Measurements from ENCODE around the gene LYRM7.

LYRM7 gene

DNA sequence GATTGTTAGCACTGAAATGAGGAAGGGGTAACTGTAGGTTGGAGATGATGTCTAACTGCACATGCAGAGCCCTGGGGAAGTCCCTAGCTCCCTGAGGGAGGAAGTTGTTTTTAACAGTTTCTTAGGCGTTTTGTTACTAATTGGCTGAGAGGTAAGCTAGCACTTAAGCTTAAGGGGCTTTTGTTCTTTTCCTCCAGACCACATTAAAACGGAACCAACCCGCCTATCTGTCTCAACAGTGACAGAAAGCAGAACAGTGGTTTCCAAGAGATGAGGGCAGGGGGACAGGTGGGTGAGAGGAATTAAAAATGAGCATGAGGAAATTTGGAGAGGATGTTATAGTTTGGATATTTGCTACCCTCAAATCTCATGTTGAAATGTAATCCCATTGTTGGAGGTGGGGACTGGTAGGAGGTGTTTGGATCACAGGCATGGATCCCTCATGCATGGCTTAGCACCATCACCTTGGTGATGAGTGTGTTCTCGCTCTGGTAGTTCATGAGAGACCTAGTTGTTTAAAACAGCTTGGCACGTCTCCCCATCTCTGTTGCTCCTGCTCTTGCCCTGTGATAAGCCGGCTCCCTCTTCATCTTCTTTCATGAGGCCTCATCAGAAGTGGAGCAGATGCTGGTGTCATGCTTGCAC, 38.9 kb downstream of the LYRM7 start:
- DNase-seq, result no peak
- peak overlapping the region; percentile 51 for H3K27ac Mint-ChIP-seq
- peak overlapping the region; percentile 7 for H3K4me3 Mint-ChIP-seq

DNA sequence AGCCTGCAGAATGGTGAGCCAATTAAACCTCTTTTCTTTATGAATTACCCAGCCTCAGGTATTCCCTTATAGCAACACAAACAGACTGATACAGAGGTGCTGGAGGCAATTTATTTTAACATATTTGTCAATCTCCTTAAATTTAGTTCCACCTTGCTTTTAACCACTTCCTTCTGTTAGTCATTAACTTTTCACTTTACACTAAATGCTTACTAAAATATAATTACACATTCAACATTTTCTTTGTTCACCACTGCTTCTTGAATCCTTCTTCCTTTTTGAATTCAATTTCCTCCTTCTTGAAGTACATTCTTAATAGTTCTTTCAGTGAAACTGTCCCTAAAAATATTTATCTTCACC, 39.4 kb downstream of the LYRM7 start:
- no peak for DNase-seq
- TF ChIP-seq, protein P1, sequence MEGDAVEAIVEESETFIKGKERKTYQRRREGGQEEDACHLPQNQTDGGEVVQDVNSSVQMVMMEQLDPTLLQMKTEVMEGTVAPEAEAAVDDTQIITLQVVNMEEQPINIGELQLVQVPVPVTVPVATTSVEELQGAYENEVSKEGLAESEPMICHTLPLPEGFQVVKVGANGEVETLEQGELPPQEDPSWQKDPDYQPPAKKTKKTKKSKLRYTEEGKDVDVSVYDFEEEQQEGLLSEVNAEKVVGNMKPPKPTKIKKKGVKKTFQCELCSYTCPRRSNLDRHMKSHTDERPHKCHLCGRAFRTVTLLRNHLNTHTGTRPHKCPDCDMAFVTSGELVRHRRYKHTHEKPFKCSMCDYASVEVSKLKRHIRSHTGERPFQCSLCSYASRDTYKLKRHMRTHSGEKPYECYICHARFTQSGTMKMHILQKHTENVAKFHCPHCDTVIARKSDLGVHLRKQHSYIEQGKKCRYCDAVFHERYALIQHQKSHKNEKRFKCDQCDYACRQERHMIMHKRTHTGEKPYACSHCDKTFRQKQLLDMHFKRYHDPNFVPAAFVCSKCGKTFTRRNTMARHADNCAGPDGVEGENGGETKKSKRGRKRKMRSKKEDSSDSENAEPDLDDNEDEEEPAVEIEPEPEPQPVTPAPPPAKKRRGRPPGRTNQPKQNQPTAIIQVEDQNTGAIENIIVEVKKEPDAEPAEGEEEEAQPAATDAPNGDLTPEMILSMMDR (IDR thresholded peaks at IDR 0.05), result no peak
- H3K27ac Mint-ChIP-seq, result peak overlapping the region; percentile 51

More for the DNA sequence above, 38.9 kb downstream of the LYRM7 start:
- TF ChIP-seq, protein P1 (IDR thresholded peaks at IDR 0.05), result no peak
- H3K36me3 Mint-ChIP-seq (ENCODE audit: low read depth), result no peaks in the 10 kb centered on the region
- H3K4me1 Mint-ChIP-seq, result peaks cover 26% of the 10 kb centered on the region
- no peaks in the 10 kb centered on the region for H3K9me3 Mint-ChIP-seq
- no peaks in the 10 kb centered on the region for H3K27me3 Mint-ChIP-seq (ENCODE audit: low read depth, poor library complexity)

DNA sequence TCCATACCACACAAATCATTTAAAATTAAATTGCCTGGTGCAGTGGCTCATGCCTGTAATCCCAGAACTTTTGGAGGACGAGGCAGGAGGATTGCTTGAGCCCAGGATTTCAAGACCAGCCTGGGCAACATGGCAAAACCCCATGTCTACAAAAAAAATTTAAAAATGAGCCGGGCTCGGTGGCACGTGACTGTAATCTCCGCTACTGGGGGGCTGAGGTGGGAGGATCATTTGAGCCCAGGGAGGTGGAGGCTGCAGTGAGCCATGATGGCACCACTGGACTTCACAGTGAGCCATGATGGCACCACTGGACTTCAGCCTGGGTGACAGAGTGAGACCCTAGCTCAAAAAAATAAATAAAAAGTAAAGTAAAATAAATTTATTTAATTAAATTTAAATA, 40.9 kb downstream of the LYRM7 start:
- Mint-ChIP-seq H3K4me3 (no peak overlapping the region), H3K27me3 (ENCODE audit: low read depth, poor library complexity) (no peaks in the 10 kb centered on the region), H3K36me3 (ENCODE audit: low read depth) (no peaks in the 10 kb centered on the region), H3K4me1 (peaks cover 34% of the 10 kb centered on the region), H3K9me3 (no peaks in the 10 kb centered on the region), H3K27ac (no peak overlapping the region)
- no peak for DNase-seq
- TF ChIP-seq, protein P1 (IDR thresholded peaks at IDR 0.05), result no peak

More for the DNA sequence above, 39.4 kb downstream of the LYRM7 start:
- Mint-ChIP-seq H3K9me3 (no peaks in the 10 kb centered on the region), H3K4me1 (peaks cover 31% of the 10 kb centered on the region), H3K27me3 (ENCODE audit: low read depth, poor library complexity) (no peaks in the 10 kb centered on the region), H3K36me3 (ENCODE audit: low read depth) (no peaks in the 10 kb centered on the region), H3K4me3 (peak overlapping the region; percentile 8)

DNA sequence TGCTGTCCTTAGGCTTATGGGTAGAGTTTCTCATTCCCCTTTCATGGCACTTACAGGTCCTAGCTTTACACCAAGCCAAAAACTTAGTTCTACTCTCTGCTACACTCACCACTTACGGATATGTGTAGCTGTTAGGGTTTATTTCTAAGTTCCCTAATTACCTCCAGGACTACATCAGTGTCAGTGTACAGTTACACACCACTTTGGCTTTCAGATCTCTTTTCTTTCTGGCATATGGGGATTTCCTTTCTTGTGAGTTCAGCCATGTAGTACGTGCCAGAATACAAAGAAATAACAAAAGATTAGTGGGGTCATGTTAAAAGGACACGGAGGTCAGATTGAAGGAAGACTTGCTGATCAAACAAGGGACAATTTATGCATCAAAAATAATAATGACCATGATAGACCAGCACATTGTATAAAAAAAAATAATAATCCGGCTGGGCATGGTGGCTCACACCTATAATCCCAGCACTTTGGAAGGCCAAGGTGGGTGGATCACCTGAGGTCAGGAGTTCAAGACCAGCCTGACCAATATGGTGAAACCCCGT, 41.8 kb downstream of the LYRM7 start:
- no peak overlapping the region for H3K27ac Mint-ChIP-seq
- H3K4me1 Mint-ChIP-seq, result peaks cover 34% of the 10 kb centered on the region
- H3K36me3 Mint-ChIP-seq (ENCODE audit: low read depth), result no peaks in the 10 kb centered on the region
- H3K4me3 Mint-ChIP-seq, result no peak overlapping the region
- no peaks in the 10 kb centered on the region for H3K9me3 Mint-ChIP-seq
- no peaks in the 10 kb centered on the region for H3K27me3 Mint-ChIP-seq (ENCODE audit: low read depth, poor library complexity)
- TF ChIP-seq, protein P1 (IDR thresholded peaks at IDR 0.05), result no peak
- DNase-seq, result no peak

DNA sequence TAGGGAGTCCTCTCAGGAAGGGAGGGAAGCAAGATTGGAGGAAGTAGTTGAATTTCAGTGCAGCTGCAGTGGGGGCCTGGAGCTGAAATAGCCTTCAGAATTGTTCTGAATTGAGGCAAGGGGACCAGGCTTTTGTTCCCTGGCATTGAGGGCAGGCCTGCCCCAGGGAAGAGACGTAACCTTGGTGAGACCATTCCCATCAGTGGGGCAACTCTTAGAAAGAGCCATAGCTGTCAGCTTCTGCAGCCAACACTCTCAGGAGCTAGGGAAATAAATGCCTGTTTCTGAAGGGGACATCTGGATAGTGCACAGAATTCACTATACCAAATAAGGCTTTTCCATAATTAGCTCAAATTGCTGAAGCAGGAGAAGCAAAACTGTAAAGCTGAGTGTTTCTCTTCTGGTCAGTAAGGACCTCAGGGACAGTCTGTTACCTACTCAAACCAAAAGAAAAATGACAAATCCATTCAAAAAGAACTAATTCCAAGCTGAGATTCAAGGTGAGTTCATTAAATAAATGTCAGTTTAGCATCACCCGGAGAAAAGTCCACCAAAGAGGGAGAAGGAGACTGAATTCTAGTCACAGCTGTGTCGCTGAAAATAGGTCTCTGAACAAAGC, 44.0 kb downstream of the LYRM7 start:
- no peak overlapping the region for H3K4me3 Mint-ChIP-seq
- H3K9me3 Mint-ChIP-seq, result no peaks in the 10 kb centered on the region
- H3K36me3 Mint-ChIP-seq (ENCODE audit: low read depth), result no peaks in the 10 kb centered on the region
- H3K27me3 Mint-ChIP-seq (ENCODE audit: low read depth, poor library complexity), result peaks cover 7% of the 10 kb centered on the region
- peaks cover 25% of the 10 kb centered on the region for H3K4me1 Mint-ChIP-seq
- H3K27ac Mint-ChIP-seq, result no peak overlapping the region
- TF ChIP-seq, protein P1 (IDR thresholded peaks at IDR 0.05), result no peak
- DNase-seq, result no peak

Measured in nephron progenitor cell (in vitro differentiated cells).